ENCODE results near the gene ZC3HAV1L.

Gene ZC3HAV1L

GRCh38 chr7:139034855-139035585, 822 bp downstream of the ZC3HAV1L start:
- TF ChIP-seq ESRRG (CRISPR knock-in tag; IDR thresholded peaks at IDR 0.05) (no peak), BACH2 (CRISPR knock-in tag; IDR thresholded peaks at IDR 0.05; ENCODE audit: borderline replicate concordance) (no peak), ZFP30 (CRISPR knock-in tag; IDR thresholded peaks at IDR 0.05) (no peak), ZC3H10 (CRISPR knock-in tag; IDR thresholded peaks at IDR 0.05) (no peak), TOX (CRISPR knock-in tag; IDR thresholded peaks at IDR 0.05; ENCODE audit: borderline replicate concordance) (no peak), OSR1 (CRISPR knock-in tag; IDR thresholded peaks at IDR 0.05) (no peak), GLIS3 (CRISPR knock-in tag; IDR thresholded peaks at IDR 0.05) (no peak), ZFP3 (CRISPR knock-in tag; IDR thresholded peaks at IDR 0.05) (no peak), ARNTL (CRISPR knock-in tag; IDR thresholded peaks at IDR 0.05; ENCODE audit: borderline replicate concordance, low read depth) (no peak)
- TF ChIP-seq, protein P1, sequence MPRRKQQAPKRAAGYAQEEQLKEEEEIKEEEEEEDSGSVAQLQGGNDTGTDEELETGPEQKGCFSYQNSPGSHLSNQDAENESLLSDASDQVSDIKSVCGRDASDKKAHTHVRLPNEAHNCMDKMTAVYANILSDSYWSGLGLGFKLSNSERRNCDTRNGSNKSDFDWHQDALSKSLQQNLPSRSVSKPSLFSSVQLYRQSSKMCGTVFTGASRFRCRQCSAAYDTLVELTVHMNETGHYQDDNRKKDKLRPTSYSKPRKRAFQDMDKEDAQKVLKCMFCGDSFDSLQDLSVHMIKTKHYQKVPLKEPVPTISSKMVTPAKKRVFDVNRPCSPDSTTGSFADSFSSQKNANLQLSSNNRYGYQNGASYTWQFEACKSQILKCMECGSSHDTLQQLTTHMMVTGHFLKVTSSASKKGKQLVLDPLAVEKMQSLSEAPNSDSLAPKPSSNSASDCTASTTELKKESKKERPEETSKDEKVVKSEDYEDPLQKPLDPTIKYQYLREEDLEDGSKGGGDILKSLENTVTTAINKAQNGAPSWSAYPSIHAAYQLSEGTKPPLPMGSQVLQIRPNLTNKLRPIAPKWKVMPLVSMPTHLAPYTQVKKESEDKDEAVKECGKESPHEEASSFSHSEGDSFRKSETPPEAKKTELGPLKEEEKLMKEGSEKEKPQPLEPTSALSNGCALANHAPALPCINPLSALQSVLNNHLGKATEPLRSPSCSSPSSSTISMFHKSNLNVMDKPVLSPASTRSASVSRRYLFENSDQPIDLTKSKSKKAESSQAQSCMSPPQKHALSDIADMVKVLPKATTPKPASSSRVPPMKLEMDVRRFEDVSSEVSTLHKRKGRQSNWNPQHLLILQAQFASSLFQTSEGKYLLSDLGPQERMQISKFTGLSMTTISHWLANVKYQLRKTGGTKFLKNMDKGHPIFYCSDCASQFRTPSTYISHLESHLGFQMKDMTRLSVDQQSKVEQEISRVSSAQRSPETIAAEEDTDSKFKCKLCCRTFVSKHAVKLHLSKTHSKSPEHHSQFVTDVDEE (CRISPR knock-in tag; IDR thresholded peaks at IDR 0.05): no peak
- ATAC-seq: peak; percentile 75

DNA sequence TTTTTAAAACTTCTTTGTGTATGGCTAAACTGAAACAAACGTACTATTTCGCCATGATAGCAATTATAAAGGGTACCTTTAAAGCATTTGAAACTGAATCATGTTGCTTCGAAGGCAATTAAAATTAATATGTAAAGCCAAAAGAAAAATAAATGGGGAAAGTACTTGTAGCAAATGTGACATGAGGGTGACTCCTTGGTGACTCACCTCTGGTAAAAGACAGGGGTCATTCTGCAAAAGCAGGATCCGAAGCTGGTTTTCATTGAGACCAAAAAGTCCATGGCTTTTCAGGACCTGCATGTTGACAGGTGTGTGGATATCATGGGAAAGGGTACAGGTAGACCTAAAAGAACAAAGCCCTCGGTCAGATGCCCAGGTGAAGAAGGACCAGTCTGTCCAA, 1.5 kb downstream of the ZC3HAV1L start:
- no peak for TF ChIP-seq PATZ1 (CRISPR knock-in tag; IDR thresholded peaks at IDR 0.05; ENCODE audit: borderline replicate concordance)
- no peak for TF ChIP-seq OSR1 (CRISPR knock-in tag; IDR thresholded peaks at IDR 0.05)
- no peak for TF ChIP-seq ISL1 (CRISPR knock-in tag; IDR thresholded peaks at IDR 0.05)
- TF ChIP-seq ZFP3 (CRISPR knock-in tag; IDR thresholded peaks at IDR 0.05): no peak
- no peak for TF ChIP-seq ZNF8 (CRISPR knock-in tag; IDR thresholded peaks at IDR 0.05)
- no peak for TF ChIP-seq ZNF565 (CRISPR knock-in tag; conservative IDR thresholded peaks at IDR 0.05; ENCODE audit: low read depth)
- no peak for TF ChIP-seq TOX (CRISPR knock-in tag; IDR thresholded peaks at IDR 0.05; ENCODE audit: borderline replicate concordance)
- TF ChIP-seq ARNTL (CRISPR knock-in tag; IDR thresholded peaks at IDR 0.05; ENCODE audit: borderline replicate concordance, low read depth): no peak
- ATAC-seq: no peak

DNA sequence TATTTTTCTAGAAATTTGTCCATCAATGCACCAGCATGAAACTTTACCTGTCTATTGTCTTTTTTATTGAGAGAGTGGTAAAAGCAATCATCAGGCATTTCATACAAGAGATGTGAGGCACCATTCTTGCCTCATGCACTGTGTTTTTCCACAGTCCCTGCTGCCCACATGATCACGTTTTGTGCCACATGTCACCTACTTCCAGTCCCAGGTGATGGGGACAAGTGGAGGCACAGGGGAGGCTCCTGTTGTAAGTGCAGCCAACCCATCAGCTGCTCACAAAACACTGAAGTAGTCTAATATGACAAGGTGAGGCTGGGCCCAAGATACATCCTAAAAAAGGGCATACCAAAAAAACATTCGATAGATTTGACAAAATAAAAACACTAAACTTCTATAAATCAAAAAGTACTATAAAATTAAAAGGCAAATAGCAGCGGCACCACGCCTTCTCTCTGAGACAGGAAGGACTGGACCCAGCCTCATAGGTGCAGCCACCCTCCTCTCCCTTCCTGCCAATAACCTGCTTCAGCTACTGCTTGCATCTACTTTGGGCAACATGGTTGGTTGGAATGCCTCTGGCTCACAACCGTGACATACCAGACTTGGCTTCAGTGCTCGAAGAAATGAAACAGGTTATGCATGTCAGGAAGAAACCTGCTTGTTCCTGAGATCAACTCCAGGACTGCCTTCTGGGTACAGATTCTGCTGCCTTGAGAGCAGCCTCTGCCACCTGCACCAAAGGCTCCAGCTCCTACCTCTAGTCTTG, 2.3 kb downstream of the ZC3HAV1L start:
- TF ChIP-seq ZNF70 (CRISPR knock-in tag; IDR thresholded peaks at IDR 0.05): no peak
- no peak for TF ChIP-seq ZC3H10 (CRISPR knock-in tag; IDR thresholded peaks at IDR 0.05)
- no peak for TF ChIP-seq RARB (CRISPR knock-in tag; IDR thresholded peaks at IDR 0.05)
- no peak for TF ChIP-seq PPARA (CRISPR knock-in tag; IDR thresholded peaks at IDR 0.05; ENCODE audit: borderline replicate concordance)
- no peak for TF ChIP-seq CSRNP3 (CRISPR knock-in tag; IDR thresholded peaks at IDR 0.05)
- no peak for TF ChIP-seq SNAI2 (CRISPR knock-in tag; IDR thresholded peaks at IDR 0.05)
- TF ChIP-seq, protein P2, sequence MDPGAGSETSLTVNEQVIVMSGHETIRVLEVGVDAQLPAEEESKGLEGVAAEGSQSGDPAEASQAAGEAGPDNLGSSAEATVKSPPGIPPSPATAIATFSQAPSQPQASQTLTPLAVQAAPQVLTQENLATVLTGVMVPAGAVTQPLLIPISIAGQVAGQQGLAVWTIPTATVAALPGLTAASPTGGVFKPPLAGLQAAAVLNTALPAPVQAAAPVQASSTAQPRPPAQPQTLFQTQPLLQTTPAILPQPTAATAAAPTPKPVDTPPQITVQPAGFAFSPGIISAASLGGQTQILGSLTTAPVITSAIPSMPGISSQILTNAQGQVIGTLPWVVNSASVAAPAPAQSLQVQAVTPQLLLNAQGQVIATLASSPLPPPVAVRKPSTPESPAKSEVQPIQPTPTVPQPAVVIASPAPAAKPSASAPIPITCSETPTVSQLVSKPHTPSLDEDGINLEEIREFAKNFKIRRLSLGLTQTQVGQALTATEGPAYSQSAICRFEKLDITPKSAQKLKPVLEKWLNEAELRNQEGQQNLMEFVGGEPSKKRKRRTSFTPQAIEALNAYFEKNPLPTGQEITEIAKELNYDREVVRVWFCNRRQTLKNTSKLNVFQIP (CRISPR knock-in tag; IDR thresholded peaks at IDR 0.05; ENCODE audit: borderline replicate concordance, low read depth): no peak
- no peak for TF ChIP-seq ZNF8 (CRISPR knock-in tag; IDR thresholded peaks at IDR 0.05)
- TF ChIP-seq GLIS3 (CRISPR knock-in tag; IDR thresholded peaks at IDR 0.05): no peak
- TF ChIP-seq PATZ1 (CRISPR knock-in tag; IDR thresholded peaks at IDR 0.05; ENCODE audit: borderline replicate concordance): no peak
- no peak for ATAC-seq
